ENCODE measurements around the gene SSH2. TPM values are rescaled to one million over a fixed set of nuclear protein-coding genes. Genes with fewer than 3 reads are reported as not detected.

SSH2 gene
- total RNA-seq, 1 experiment from 2014 or later = 22.9 TPM

- intact Hi-C loops (cut with micrococcal nuclease; ENCODE audit: unreplicated experiment) = no loop called here
- DNase-seq = no peak
- no peak overlapping the region for H3K4me3 Mint-ChIP-seq (ENCODE audit: low read depth, unreplicated experiment)
- H3K27me3 Mint-ChIP-seq (ENCODE audit: unreplicated experiment) = no peaks in the 10 kb centered on the region
- no peaks in the 10 kb centered on the region for H3K4me1 Mint-ChIP-seq (ENCODE audit: low read depth, unreplicated experiment)
- H3K9me3 Mint-ChIP-seq (ENCODE audit: low read depth, unreplicated experiment) = no peaks in the 10 kb centered on the region
- no peak for TF ChIP-seq CTCF (IDR thresholded peaks at IDR 0.05; ENCODE audit: unreplicated experiment)
- BruUV-seq (replicated peaks) = no TSS peak
- CTCF ChIA-PET = no interaction called here
- H3K36me3 Mint-ChIP-seq (ENCODE audit: insufficient read depth, unreplicated experiment) = no peaks in the 10 kb centered on the region
- H3K27ac Mint-ChIP-seq (ENCODE audit: unreplicated experiment) = no peak overlapping the region
These were observed 299.3 kb downstream of the SSH2 start for GRCh38 chr17:29630630-29631193.

- Mint-ChIP-seq H3K36me3 (ENCODE audit: insufficient read depth, unreplicated experiment) (no peaks in the 10 kb centered on the region), H3K27me3 (ENCODE audit: unreplicated experiment) (no peaks in the 10 kb centered on the region)
These were observed 300.2 kb downstream of the SSH2 start for GRCh38 chr17:29629839-29630238.

GRCh38 chr17:29628644-29629043, 301.4 kb downstream of the SSH2 start:
- CTCF ChIA-PET = no interaction called here
- Mint-ChIP-seq H3K4me3 (ENCODE audit: low read depth, unreplicated experiment) (no peak overlapping the region), H3K27ac (ENCODE audit: unreplicated experiment) (no peak overlapping the region), H3K36me3 (ENCODE audit: insufficient read depth, unreplicated experiment) (no peaks in the 10 kb centered on the region), H3K9me3 (ENCODE audit: low read depth, unreplicated experiment) (no peaks in the 10 kb centered on the region), H3K4me1 (ENCODE audit: low read depth, unreplicated experiment) (no peaks in the 10 kb centered on the region), H3K27me3 (ENCODE audit: unreplicated experiment) (no peaks in the 10 kb centered on the region)
- intact Hi-C loops (cut with micrococcal nuclease; ENCODE audit: unreplicated experiment) = no loop called here
- no peak for TF ChIP-seq CTCF (IDR thresholded peaks at IDR 0.05; ENCODE audit: unreplicated experiment)
- BruUV-seq (replicated peaks) = no TSS peak
- no peak for DNase-seq

More at GRCh38 chr17:29629839-29630238, 300.2 kb downstream of the SSH2 start:
- BruUV-seq (replicated peaks) = no TSS peak
- Mint-ChIP-seq H3K4me3 (ENCODE audit: low read depth, unreplicated experiment) (no peak overlapping the region), H3K9me3 (ENCODE audit: low read depth, unreplicated experiment) (no peaks in the 10 kb centered on the region), H3K4me1 (ENCODE audit: low read depth, unreplicated experiment) (no peaks in the 10 kb centered on the region), H3K27ac (ENCODE audit: unreplicated experiment) (no peak overlapping the region)
- no peak for TF ChIP-seq CTCF (IDR thresholded peaks at IDR 0.05; ENCODE audit: unreplicated experiment)
- DNase-seq = no peak
- intact Hi-C loops (cut with micrococcal nuclease; ENCODE audit: unreplicated experiment) = no loop called here
- CTCF ChIA-PET = no interaction called here

GRCh38 chr17:29627951-29628350, 302.1 kb downstream of the SSH2 start:
- DNase-seq = no peak
- CTCF ChIA-PET = interaction anchor here (0.6 kb wide), 1 partner anchor 27 kb away, joined by 5 read pairs; no protein-coding TSS in a partner anchor
- Mint-ChIP-seq H3K9me3 (ENCODE audit: low read depth, unreplicated experiment) (no peaks in the 10 kb centered on the region), H3K36me3 (ENCODE audit: insufficient read depth, unreplicated experiment) (peaks cover under 1% of the 10 kb centered on the region), H3K4me1 (ENCODE audit: low read depth, unreplicated experiment) (no peaks in the 10 kb centered on the region), H3K4me3 (ENCODE audit: low read depth, unreplicated experiment) (no peak overlapping the region), H3K27ac (ENCODE audit: unreplicated experiment) (no peak overlapping the region), H3K27me3 (ENCODE audit: unreplicated experiment) (no peaks in the 10 kb centered on the region)
- intact Hi-C loops (cut with micrococcal nuclease; ENCODE audit: unreplicated experiment) = no loop called here
- TF ChIP-seq CTCF (IDR thresholded peaks at IDR 0.05; ENCODE audit: unreplicated experiment) = no peak
- no TSS peak for BruUV-seq (replicated peaks)

All from Calu3 (cell line).